ENCODE results near the gene PIGU. TPM values are rescaled to one million over a fixed set of nuclear protein-coding genes. Genes with fewer than 3 reads are reported as not detected.
"Not testable (repeated sequence)": the region's sequence is repeated elsewhere in the genome, so short reads cannot be mapped to it uniquely, and the experiment has no call there.

Gene PIGU, protein sequence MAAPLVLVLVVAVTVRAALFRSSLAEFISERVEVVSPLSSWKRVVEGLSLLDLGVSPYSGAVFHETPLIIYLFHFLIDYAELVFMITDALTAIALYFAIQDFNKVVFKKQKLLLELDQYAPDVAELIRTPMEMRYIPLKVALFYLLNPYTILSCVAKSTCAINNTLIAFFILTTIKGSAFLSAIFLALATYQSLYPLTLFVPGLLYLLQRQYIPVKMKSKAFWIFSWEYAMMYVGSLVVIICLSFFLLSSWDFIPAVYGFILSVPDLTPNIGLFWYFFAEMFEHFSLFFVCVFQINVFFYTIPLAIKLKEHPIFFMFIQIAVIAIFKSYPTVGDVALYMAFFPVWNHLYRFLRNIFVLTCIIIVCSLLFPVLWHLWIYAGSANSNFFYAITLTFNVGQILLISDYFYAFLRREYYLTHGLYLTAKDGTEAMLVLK
- 10 to 100 TPM in 3 of 4 donors, 1 to 10 TPM in 1; 6.9 to 13.8 (median 11.9) TPM for total RNA-seq
- 10 to 100 TPM in 1 of 3 donors, 1 to 10 TPM in 2; 6.6 to 26.8 (median 8.6) TPM for polyA plus RNA-seq

DNA sequence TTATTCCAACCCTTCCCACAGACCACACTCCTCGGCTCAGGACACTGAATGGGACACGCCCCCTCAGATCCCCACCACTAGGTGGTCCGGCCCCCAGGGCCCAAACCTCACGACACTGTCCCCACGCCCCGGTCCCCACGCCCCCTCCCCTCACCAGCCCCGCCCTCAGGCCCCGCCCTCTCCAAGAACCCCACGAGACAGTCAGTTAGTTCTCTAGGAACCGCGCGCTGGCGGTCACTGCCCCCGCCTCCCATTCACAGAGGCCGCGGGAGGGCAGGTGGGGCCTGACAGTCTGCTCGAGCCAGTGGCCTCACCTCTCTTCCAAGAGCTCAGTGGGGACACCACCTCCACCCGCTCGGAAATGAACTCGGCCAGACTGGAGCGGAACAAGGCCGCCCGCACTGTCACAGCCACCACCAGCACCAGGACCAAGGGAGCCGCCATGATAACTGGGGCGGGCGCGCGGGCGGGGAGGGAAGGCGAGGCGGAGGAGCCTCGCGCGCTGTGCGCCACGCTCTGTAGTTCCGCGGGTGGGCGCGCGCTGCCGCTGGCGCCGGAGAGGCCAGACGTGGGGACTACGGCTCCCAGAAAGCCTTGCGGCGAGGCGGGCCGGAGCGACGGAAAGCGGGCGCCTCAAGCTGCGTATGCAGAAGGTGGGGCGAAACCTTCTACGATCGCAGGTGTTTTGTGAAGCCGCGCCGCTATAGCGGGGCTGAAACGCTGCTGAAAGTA lies at the start of gene PIGU:
PIGU (minus strand) TSS at position 451 of the 732 bp plus-strand sequence; CDS start at position 444, 7 bp downstream.
- peak in 1 of 4 experiments; percentile 4 for TF ChIP-seq CTCF (IDR thresholded peaks at IDR 0.05)
- TF ChIP-seq POLR2A (IDR thresholded peaks at IDR 0.05), result peak; percentile 36 to 39
- peak in 1 of 4 donors; percentile 8 for TF ChIP-seq EP300 (IDR thresholded peaks at IDR 0.05)
- TF ChIP-seq POLR2AphosphoS5 (IDR thresholded peaks at IDR 0.05), result peak; percentile 75 to 85 (median 80)
- Histone ChIP-seq H3K36me3 (no peaks in the 10 kb centered on the region), H3K27me3 (no peaks in the 10 kb centered on the region), H3K4me1 (peaks cover 0 to 17% (median 11%) of the 10 kb centered on the region in 4 donors), H3K27ac (peak within 1 kb of the TSS; percentile 74 to 81 (median 78)), H3K4me3 (peak within 1 kb of the TSS; percentile 73 to 80 (median 78)), H3K9me3 (no peaks in the 10 kb centered on the region)
- DNase-seq, result peak; percentile 96
- intact Hi-C loops (cut with DNase I), result loop anchor here (1.0 kb wide), 1 partner anchor 26 kb away; no protein-coding TSS in a partner anchor
- 0 to 1% methylated on average over 64 of the region's 64 CpGs for WGBS, 2 donors

DNA sequence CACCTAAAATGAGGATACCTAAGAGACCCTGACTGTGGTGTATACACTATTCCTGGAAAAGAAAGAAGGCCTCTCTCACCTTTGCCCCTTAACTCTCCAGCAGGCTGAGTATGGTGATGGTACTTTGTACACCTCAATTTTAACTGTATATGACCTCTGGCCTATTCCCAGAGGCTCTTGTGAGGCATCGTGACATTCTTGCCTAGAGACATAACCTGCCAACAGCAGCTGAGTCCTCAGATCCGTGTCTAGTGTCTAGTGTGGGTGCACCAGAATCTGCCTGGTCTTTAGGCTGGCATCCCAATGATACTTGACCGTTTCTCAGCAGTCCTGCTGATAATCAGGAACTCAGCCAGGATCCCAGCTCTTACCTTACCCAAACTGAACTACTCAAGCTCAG lies 47.3 kb upstream of the PIGU start:
- DNase-seq, result no peak
- no peak for TF ChIP-seq POLR2AphosphoS5 (IDR thresholded peaks at IDR 0.05)
- no peak for TF ChIP-seq EP300 (IDR thresholded peaks at IDR 0.05)
- no peak for TF ChIP-seq POLR2A (IDR thresholded peaks at IDR 0.05)
- TF ChIP-seq CTCF (IDR thresholded peaks at IDR 0.05), result no peak
- Histone ChIP-seq H3K27ac (no peak overlapping the region), H3K9me3 (no peaks in the 10 kb centered on the region), H3K36me3 (peaks cover 8 to 67% (median 24%) of the 10 kb centered on the region in 4 donors), H3K27me3 (no peaks in the 10 kb centered on the region), H3K4me3 (no peak overlapping the region), H3K4me1 (no peaks in the 10 kb centered on the region)
- WGBS, 2 donors, result 76 to 88% methylated on average over 3 of the region's 3 CpGs
- intact Hi-C loops (cut with DNase I), result no loop called here

GRCh38 chr20:34722560-34722959 lies 45.7 kb upstream of the PIGU start:
- H3K4me1 ChIP-seq; intact Hi-C loops (cut with DNase I); H3K4me3 ChIP-seq; H3K9me3 ChIP-seq; H3K27ac ChIP-seq; H3K27me3 ChIP-seq; DNase-seq: not testable (repeated sequence)
- WGBS, 2 donors, result 93 to 94% methylated on average over 3 of the region's 3 CpGs
- H3K36me3 ChIP-seq, result peaks cover 8 to 62% (median 24%) of the 10 kb centered on the region in 4 donors

- DNase-seq, result no peak
- WGBS, 2 donors, result 74 to 76% methylated on average over 2 of the region's 2 CpGs
- H3K9me3 ChIP-seq, result no peaks in the 10 kb centered on the region
- TF ChIP-seq POLR2AphosphoS5 (IDR thresholded peaks at IDR 0.05) (no peak), CTCF (IDR thresholded peaks at IDR 0.05) (no peak), EP300 (IDR thresholded peaks at IDR 0.05) (no peak), POLR2A (IDR thresholded peaks at IDR 0.05) (no peak)
- peaks cover 5 to 62% (median 10%) of the 10 kb centered on the region in 4 donors for H3K36me3 ChIP-seq
- H3K4me3 ChIP-seq, result no peak overlapping the region
- H3K27me3 ChIP-seq, result no peaks in the 10 kb centered on the region
- no peaks in the 10 kb centered on the region for H3K4me1 ChIP-seq
- intact Hi-C loops (cut with DNase I), result no loop called here
- H3K27ac ChIP-seq, result no peak overlapping the region
Measured at GRCh38 chr20:34720266-34720665, 43.4 kb upstream of the PIGU start.

DNA sequence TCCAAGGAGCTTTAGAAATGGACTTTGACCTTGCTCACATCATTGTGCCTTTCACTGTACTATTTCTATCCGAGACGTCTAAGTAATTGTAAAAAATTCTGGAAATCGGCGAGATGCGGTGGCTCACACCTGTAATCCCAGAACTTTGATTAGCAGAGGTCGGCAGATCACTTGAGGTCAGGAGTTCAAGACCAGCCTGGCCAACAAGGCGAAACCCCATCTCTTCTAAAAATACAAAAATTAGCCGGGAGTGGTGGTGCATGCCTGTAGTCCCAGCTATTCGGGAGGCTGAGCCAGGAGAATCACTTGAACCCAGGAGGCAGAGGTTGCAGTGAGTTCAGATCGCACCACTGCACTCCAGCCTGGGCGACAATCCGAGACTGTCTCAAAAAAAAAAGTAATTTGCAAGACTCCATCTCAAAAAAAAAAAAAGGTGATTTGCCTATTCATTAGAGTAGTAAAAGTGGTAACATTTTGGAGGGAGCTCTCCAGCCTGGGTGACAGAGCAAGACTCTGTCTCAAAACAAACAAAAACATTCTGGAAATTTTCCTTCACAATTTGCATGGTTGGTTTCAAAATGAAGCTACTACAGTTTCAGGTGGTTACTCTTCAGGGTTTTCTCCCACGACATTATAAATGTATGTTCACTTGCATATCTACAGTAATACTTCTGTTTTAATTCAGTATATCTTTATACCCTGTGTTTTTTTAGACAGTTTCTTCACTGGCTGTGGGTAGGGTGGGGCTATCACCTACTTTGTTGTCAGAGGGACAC lies 42.5 kb upstream of the PIGU start:
- H3K27me3 ChIP-seq; DNase-seq; H3K4me3 ChIP-seq; H3K27ac ChIP-seq; H3K9me3 ChIP-seq; intact Hi-C loops (cut with DNase I); H3K4me1 ChIP-seq: not testable (repeated sequence)
- 92 to 93% methylated on average over 13 of the region's 13 CpGs for WGBS, 2 donors
- H3K36me3 ChIP-seq, result peaks cover 2 to 62% (median 6%) of the 10 kb centered on the region in 4 donors
